Activated CD4-positive, alpha-beta T cell treated with anti-CD3 and anti-CD28 coated beads, Interleukin-2, amount 10 ng/mL, durations not matched to agents 24 days and 14 days (primary cell): Measurements from ENCODE around the gene ALOX12B. TPM values are rescaled to one million over a fixed set of nuclear protein-coding genes. Genes with fewer than 3 reads are reported as not detected.
"Not testable (repeated sequence)": the region's sequence is repeated elsewhere in the genome, so short reads cannot be mapped to it uniquely, and the experiment has no call there.

Source experiments
- DNase-seq: peaks from one replicate; pipeline ENCODE4 v3.0.0; 2022
- H3K27ac Mint-ChIP-seq: one replicate; pipeline ENCODE4 v1.8.0; 2022; ENCODE audit warnings: mild to moderate bottlenecking, mixed read lengths
- H3K27me3 Mint-ChIP-seq: one replicate; pipeline ENCODE4 v1.8.0; 2022; ENCODE audit warnings: mixed read lengths
- H3K36me3 Mint-ChIP-seq: one replicate; pipeline ENCODE4 v1.8.0; 2022; ENCODE audit warnings: low read depth, mild to moderate bottlenecking, mixed read lengths
- H3K4me1 Mint-ChIP-seq: one replicate; pipeline ENCODE4 v1.8.0; 2021; ENCODE audit warnings: mixed read lengths
- H3K4me3 Mint-ChIP-seq: one replicate; pipeline ENCODE4 v1.8.0; 2022; ENCODE audit warnings: mild to moderate bottlenecking, moderate library complexity, mixed read lengths
- H3K9me3 Mint-ChIP-seq: one replicate; pipeline ENCODE4 v1.8.0; 2021; ENCODE audit warnings: mixed read lengths
- intact Hi-C: fragments of 100-400 bp; cut with micrococcal nuclease; formaldehyde crosslinking; loops from one replicate; pipeline ENCODE4 v1.15.1; 2023
- total RNA-seq: library from RNA; stranded (reverse); gene quantifications from 2 replicates; pipeline ENCODE4 v1.2.3, GENCODE V29; 2022

ALOX12B gene
- total RNA-seq, 1 donor from 2014 or later: 0.77 TPM

- Mint-ChIP-seq H3K27ac (peak overlapping the region; percentile 51), H3K27me3 (peaks cover 58% of the 10 kb centered on the region), H3K9me3 (no peaks in the 10 kb centered on the region), H3K4me3 (peak overlapping the region; percentile 73), H3K4me1 (peaks cover 18% of the 10 kb centered on the region), H3K36me3 (no peaks in the 10 kb centered on the region)
- intact Hi-C loops: loop anchor here (1.0 to 2.0 kb wide), 2 partner anchors 16 to 46 kb away; partner anchors contain the start of gene ALOXE3
- peak; percentile 79 for DNase-seq
Observed at GRCh38 chr17:8072729-8073461, 14.6 kb downstream of the ALOX12B start.

GRCh38 chr17:8072341-8072728 is 15.2 kb downstream of the ALOX12B start:
- Mint-ChIP-seq H3K27me3 (peaks cover 57% of the 10 kb centered on the region), H3K4me3 (peak overlapping the region; percentile 73), H3K4me1 (peaks cover 18% of the 10 kb centered on the region), H3K9me3 (no peaks in the 10 kb centered on the region), H3K36me3 (no peaks in the 10 kb centered on the region), H3K27ac (peak overlapping the region; percentile 3)
- DNase-seq: peak; percentile 67
- intact Hi-C loops: loop anchor here (2.0 kb wide), 1 partner anchor 46 kb away; the partner anchor contains the start of gene ALOXE3

- intact Hi-C loops: no loop called here
- Mint-ChIP-seq H3K36me3 (no peaks in the 10 kb centered on the region), H3K4me3 (no peak overlapping the region), H3K9me3 (no peaks in the 10 kb centered on the region), H3K27me3 (peaks cover 60% of the 10 kb centered on the region), H3K4me1 (peaks cover 18% of the 10 kb centered on the region), H3K27ac (no peak overlapping the region)
- no peak for DNase-seq
Observed at GRCh38 chr17:8071496-8071895, 16.0 kb downstream of the ALOX12B start.

DNA sequence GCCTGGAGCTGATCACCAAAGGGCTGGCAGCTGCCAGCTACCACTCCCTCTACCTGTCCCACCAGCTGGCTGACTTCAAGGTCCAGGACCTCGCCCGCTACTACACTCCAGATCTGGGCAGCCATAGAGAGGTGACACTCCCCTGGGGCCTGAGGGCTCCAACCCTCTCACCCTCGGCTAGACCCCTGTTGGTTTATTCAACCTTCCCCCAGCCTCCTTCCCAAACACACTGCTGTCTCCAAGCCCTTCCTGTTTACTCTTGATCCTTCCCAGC is 18.0 kb downstream of the ALOX12B start:
- intact Hi-C loops: no loop called here
- no peaks in the 10 kb centered on the region for H3K9me3 Mint-ChIP-seq
- H3K36me3 Mint-ChIP-seq: no peaks in the 10 kb centered on the region
- H3K27ac Mint-ChIP-seq: no peak overlapping the region
- H3K27me3 Mint-ChIP-seq: peaks cover 48% of the 10 kb centered on the region
- no peak for DNase-seq
- H3K4me3 Mint-ChIP-seq: no peak overlapping the region
- H3K4me1 Mint-ChIP-seq: peaks cover 18% of the 10 kb centered on the region

- DNase-seq: no peak
- Mint-ChIP-seq H3K9me3 (no peaks in the 10 kb centered on the region), H3K4me3 (no peak overlapping the region), H3K36me3 (no peaks in the 10 kb centered on the region), H3K27me3 (peaks cover 46% of the 10 kb centered on the region), H3K4me1 (peaks cover 13% of the 10 kb centered on the region), H3K27ac (no peak overlapping the region)
- intact Hi-C loops: no loop called here
Observed at GRCh38 chr17:8068736-8069586, 18.6 kb downstream of the ALOX12B start.

GRCh38 chr17:8067806-8068205 is 19.7 kb downstream of the ALOX12B start:
- no peak for DNase-seq
- H3K9me3 Mint-ChIP-seq: no peaks in the 10 kb centered on the region
- no peak overlapping the region for H3K4me3 Mint-ChIP-seq
- intact Hi-C loops: no loop called here
- peaks cover 4% of the 10 kb centered on the region for H3K4me1 Mint-ChIP-seq
- no peaks in the 10 kb centered on the region for H3K36me3 Mint-ChIP-seq
- no peak overlapping the region for H3K27ac Mint-ChIP-seq
- peaks cover 47% of the 10 kb centered on the region for H3K27me3 Mint-ChIP-seq

- Mint-ChIP-seq H3K4me3 (no peak overlapping the region), H3K27ac (no peak overlapping the region), H3K4me1 (peaks cover 3% of the 10 kb centered on the region), H3K27me3 (peaks cover 48% of the 10 kb centered on the region), H3K9me3 (no peaks in the 10 kb centered on the region), H3K36me3 (no peaks in the 10 kb centered on the region)
- peak; percentile 72 for DNase-seq
- intact Hi-C loops: no loop called here
Observed at GRCh38 chr17:8066841-8067775, 20.4 kb downstream of the ALOX12B start.

DNA sequence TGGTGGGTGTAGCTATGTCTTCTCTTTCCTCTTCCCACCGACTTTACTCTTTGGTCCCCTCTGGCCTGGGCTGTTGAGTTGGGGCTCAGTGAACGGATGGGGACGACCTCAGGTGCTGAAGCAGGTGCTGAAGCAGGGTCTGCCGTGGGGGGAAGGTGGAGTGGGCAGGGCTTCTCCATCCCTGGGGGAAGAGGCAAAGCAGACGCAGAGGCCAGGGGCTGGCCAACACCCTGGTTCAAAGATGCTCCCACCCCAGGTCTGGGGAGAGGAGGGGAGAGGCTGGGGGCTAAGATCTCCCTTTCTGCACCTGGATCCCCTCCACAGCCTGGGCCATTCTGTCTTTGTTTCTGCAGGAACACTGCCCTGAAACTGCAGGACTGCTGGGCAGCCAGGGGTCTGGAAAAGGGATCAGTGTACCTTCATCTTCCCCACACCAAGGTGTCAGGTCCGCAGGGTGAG is 22.9 kb downstream of the ALOX12B start:
- peaks cover 3% of the 10 kb centered on the region for H3K4me1 Mint-ChIP-seq
- H3K4me3 Mint-ChIP-seq: no peak overlapping the region
- intact Hi-C loops: no loop called here
- no peak overlapping the region for H3K27ac Mint-ChIP-seq
- peaks cover 51% of the 10 kb centered on the region for H3K27me3 Mint-ChIP-seq
- H3K36me3 Mint-ChIP-seq: no peaks in the 10 kb centered on the region
- H3K9me3 Mint-ChIP-seq: no peaks in the 10 kb centered on the region
- DNase-seq: no peak

- Mint-ChIP-seq H3K27ac (no peak overlapping the region), H3K27me3 (peaks cover 57% of the 10 kb centered on the region), H3K4me3 (no peak overlapping the region), H3K4me1 (peaks cover 3% of the 10 kb centered on the region), H3K36me3 (no peaks in the 10 kb centered on the region), H3K9me3 (no peaks in the 10 kb centered on the region)
- intact Hi-C loops: no loop called here
- DNase-seq: no peak
Observed at GRCh38 chr17:8063761-8064534, 23.6 kb downstream of the ALOX12B start.

DNA sequence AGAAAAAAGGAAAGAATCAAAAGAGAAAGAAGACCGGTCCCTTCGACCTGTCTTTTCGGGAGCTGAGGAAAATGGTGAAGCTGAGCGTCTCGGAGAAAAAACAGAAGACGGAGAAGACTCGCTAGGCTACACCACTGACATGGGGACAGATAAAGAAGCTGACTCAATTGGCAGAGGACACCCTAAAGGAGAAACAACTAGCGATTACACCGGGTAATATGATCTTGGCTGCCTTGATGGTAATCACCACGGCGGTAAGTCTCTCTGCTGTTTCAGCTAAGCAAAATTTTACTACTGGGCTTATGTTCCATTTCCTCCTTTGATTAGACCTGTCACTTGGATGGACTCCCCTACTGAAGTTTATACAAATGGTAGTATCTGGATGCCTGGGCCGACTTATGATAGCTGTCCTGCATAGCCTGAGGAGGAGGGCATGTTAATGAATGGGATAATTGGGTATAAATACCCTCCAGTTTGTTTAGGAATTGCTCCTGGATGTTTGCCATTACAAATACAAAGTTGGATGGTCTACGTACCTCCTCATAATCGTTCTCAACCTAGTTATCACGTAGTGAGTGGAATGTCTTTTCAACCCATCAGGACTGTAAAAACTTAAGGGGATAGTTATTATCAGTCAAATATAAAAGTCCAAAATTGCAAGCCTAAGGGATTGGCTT is 24.6 kb downstream of the ALOX12B start:
- H3K9me3 Mint-ChIP-seq: no peaks in the 10 kb centered on the region
- DNase-seq: no peak
- peaks cover 62% of the 10 kb centered on the region for H3K27me3 Mint-ChIP-seq
- no peaks in the 10 kb centered on the region for H3K36me3 Mint-ChIP-seq
- H3K27ac Mint-ChIP-seq: no peak overlapping the region
- intact Hi-C loops: no loop called here
- H3K4me1 Mint-ChIP-seq: peaks cover 5% of the 10 kb centered on the region
- peak overlapping the region; percentile 5 for H3K4me3 Mint-ChIP-seq

- Mint-ChIP-seq H3K4me3 (no peak overlapping the region), H3K4me1 (peaks cover 5% of the 10 kb centered on the region), H3K27ac (no peak overlapping the region), H3K36me3 (no peaks in the 10 kb centered on the region), H3K9me3 (no peaks in the 10 kb centered on the region), H3K27me3 (peaks cover 65% of the 10 kb centered on the region)
- DNase-seq: no peak
- intact Hi-C loops: no loop called here
Observed at GRCh38 chr17:8062435-8062806, 25.1 kb downstream of the ALOX12B start.

GRCh38 chr17:8061851-8062250 is 25.7 kb downstream of the ALOX12B start:
- DNase-seq, H3K27ac Mint-ChIP-seq, H3K36me3 Mint-ChIP-seq, H3K4me3 Mint-ChIP-seq, H3K4me1 Mint-ChIP-seq, H3K9me3 Mint-ChIP-seq: not testable (repeated sequence)
- intact Hi-C loops: loop anchor here (2.0 kb wide), 2 partner anchors 49 to 57 kb away; partner anchors contain the start of gene ALOXE3
- H3K27me3 Mint-ChIP-seq: peaks cover 69% of the 10 kb centered on the region
